ENCODE results near the gene SLC6A18.
A peak's percentile ranks its signal among the peaks of the same experiment; 100 is the strongest.

Gene SLC6A18

GRCh38 chr5:1187950-1188334, 37.2 kb upstream of the SLC6A18 start:
- DNase-seq, result no peak

- DNase-seq, result no peak
Observed at GRCh38 chr5:1188464-1188863, 36.7 kb upstream of the SLC6A18 start.

- DNase-seq, result no peak
Observed at GRCh38 chr5:1189269-1189668, 35.9 kb upstream of the SLC6A18 start.

GRCh38 chr5:1190278-1190677, 34.9 kb upstream of the SLC6A18 start:
- no peak for DNase-seq

GRCh38 chr5:1190837-1191239, 34.3 kb upstream of the SLC6A18 start:
- DNase-seq, result peak; percentile 71

- DNase-seq, result no peak
Observed at GRCh38 chr5:1192971-1193590, 32.1 kb upstream of the SLC6A18 start.

GRCh38 chr5:1193591-1193985, 31.6 kb upstream of the SLC6A18 start:
- DNase-seq, result no peak

- DNase-seq, result no peak
Observed at GRCh38 chr5:1194378-1194777, 30.8 kb upstream of the SLC6A18 start.

- no peak for DNase-seq
Observed at GRCh38 chr5:1195439-1195838, 29.7 kb upstream of the SLC6A18 start.

GRCh38 chr5:1195916-1196315, 29.3 kb upstream of the SLC6A18 start:
- no peak for DNase-seq

GRCh38 chr5:1196562-1196961, 28.6 kb upstream of the SLC6A18 start:
- no peak for DNase-seq

- DNase-seq, result no peak
Observed at GRCh38 chr5:1197876-1198666, 27.1 kb upstream of the SLC6A18 start.

- DNase-seq, result no peak
Observed at GRCh38 chr5:1199340-1199648, 25.9 kb upstream of the SLC6A18 start.

- DNase-seq, result peak; percentile 62
Observed at GRCh38 chr5:1199649-1200494, 25.3 kb upstream of the SLC6A18 start.

- no peak for DNase-seq
Observed at GRCh38 chr5:1200495-1201326, 24.5 kb upstream of the SLC6A18 start.

GRCh38 chr5:1201327-1202025, 23.7 kb upstream of the SLC6A18 start, which contains the start of gene SLC6A19:
Gene SLC6A19, plus strand, starts transcription at chr5:1201595. Its CDS starts 56 bp downstream, at chr5:1201651.
- peak; percentile 20 for DNase-seq

- DNase-seq, result no peak
Observed at GRCh38 chr5:1202026-1202797, 23.0 kb upstream of the SLC6A18 start.

- no peak for DNase-seq
Observed at GRCh38 chr5:1202798-1203185, 22.4 kb upstream of the SLC6A18 start.

GRCh38 chr5:1203311-1203967, 21.7 kb upstream of the SLC6A18 start:
- DNase-seq, result no peak

GRCh38 chr5:1203968-1204692, 21.1 kb upstream of the SLC6A18 start:
- no peak for DNase-seq

Data from hematopoietic multipotent progenitor cell treated with erythropoietin and hydrocortisone succinate and interleukin-3 and kit ligand, for 4 days (in vitro differentiated cells).